Measurements from ENCODE around the gene ASIC2. TPM values are rescaled to one million over a fixed set of nuclear protein-coding genes. Genes with fewer than 3 reads are reported as not detected.

Gene ASIC2
- total RNA-seq, 4 donors from 2014 or later: 0.48 TPM; not detected in 3

- ATAC-seq (ENCODE audit: low FRiP score) (no peak), DNase-seq (ENCODE audit: low spot score) (no peak)
- TF ChIP-seq CTCF (IDR thresholded peaks at IDR 0.05): no peak
Observed at GRCh38 chr17:33302394-33302793, 9.3 kb upstream of the ASIC2 start.

- ATAC-seq (ENCODE audit: low FRiP score) (no peak), DNase-seq (ENCODE audit: low spot score) (no peak)
- TF ChIP-seq CTCF (IDR thresholded peaks at IDR 0.05): no peak
Observed at GRCh38 chr17:33300241-33300640, 7.1 kb upstream of the ASIC2 start.

- ATAC-seq (ENCODE audit: low FRiP score) (no peak), DNase-seq (ENCODE audit: low spot score) (no peak)
- no peak for TF ChIP-seq CTCF (IDR thresholded peaks at IDR 0.05)
Observed at GRCh38 chr17:33299115-33299514, 6.0 kb upstream of the ASIC2 start.

- no peak for ATAC-seq (ENCODE audit: low FRiP score)
- DNase-seq (ENCODE audit: low spot score): no peak
Observed at GRCh38 chr17:33297643-33298042, 4.5 kb upstream of the ASIC2 start.

GRCh38 chr17:33294994-33295393 lies 1.9 kb upstream of the ASIC2 start:
- DNase-seq (ENCODE audit: low spot score): no peak
- ATAC-seq (ENCODE audit: low FRiP score): no peak
- no peak for TF ChIP-seq CTCF (IDR thresholded peaks at IDR 0.05)

More at GRCh38 chr17:33297643-33298042, 4.5 kb upstream of the ASIC2 start:
- no peak for TF ChIP-seq CTCF (IDR thresholded peaks at IDR 0.05)

- no peak for TF ChIP-seq CTCF (IDR thresholded peaks at IDR 0.05)
- peak; percentile 44 for ATAC-seq (ENCODE audit: low FRiP score)
- DNase-seq (ENCODE audit: low spot score): no peak
Observed at GRCh38 chr17:33292201-33292980, 704 bp downstream of the ASIC2 start.

Data from omental fat pad (tissue), 4 donors.